ENCODE results near the gene KNSTRN.

DNA sequence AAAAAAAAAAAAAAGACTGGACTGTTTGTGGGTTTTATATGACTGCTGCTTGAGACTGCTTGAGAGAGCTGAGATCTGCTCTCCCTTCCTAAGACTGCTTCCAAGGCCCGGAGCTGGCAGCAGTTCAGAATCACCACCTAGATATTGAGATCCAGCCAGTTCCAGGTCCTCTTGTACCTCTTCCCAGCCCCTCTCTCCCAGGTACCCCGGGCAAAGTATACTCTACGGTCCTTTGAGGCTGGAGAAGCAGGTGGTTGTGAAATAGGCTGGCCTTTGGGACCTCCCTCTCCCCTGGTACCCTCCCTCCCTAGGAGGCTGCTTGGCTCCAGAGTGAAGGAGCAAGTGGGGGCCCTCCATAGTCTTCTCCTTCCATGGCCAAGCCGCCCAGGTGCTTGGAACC lies 45.7 kb downstream of the KNSTRN start:
- TF ChIP-seq, protein P1, sequence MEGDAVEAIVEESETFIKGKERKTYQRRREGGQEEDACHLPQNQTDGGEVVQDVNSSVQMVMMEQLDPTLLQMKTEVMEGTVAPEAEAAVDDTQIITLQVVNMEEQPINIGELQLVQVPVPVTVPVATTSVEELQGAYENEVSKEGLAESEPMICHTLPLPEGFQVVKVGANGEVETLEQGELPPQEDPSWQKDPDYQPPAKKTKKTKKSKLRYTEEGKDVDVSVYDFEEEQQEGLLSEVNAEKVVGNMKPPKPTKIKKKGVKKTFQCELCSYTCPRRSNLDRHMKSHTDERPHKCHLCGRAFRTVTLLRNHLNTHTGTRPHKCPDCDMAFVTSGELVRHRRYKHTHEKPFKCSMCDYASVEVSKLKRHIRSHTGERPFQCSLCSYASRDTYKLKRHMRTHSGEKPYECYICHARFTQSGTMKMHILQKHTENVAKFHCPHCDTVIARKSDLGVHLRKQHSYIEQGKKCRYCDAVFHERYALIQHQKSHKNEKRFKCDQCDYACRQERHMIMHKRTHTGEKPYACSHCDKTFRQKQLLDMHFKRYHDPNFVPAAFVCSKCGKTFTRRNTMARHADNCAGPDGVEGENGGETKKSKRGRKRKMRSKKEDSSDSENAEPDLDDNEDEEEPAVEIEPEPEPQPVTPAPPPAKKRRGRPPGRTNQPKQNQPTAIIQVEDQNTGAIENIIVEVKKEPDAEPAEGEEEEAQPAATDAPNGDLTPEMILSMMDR (IDR thresholded peaks at IDR 0.05) = no peak
- TF ChIP-seq POLR2A (IDR thresholded peaks at IDR 0.05) (no peak), POLR2AphosphoS5 (IDR thresholded peaks at IDR 0.05) (no peak)
